H1 (cell line): ENCODE results near the gene KRT76. TPM values are rescaled to one million over a fixed set of nuclear protein-coding genes. Genes with fewer than 3 reads are reported as not detected.

Experiments used
- CTCF ChIA-PET: fragments of 300-600 bp; sonication (Branson Sonifier 250); formaldehyde crosslinking; loops from one replicate; lab custom pipeline; 2021; ENCODE audit not compliant: partially characterized antibody; lab: Charles Lee
- POLR2A ChIA-PET: fragments of 300-600 bp; sonication (Branson Sonifier 250); formaldehyde crosslinking; loops from one replicate; lab custom pipeline; 2021; ENCODE audit warnings: inconsistent platforms; ENCODE audit not compliant: partially characterized antibody; lab: Charles Lee
- DNase-seq, 2 experiments: peaks; one replicate each; pipeline versions ENCODE4 v3.0.0 to v3.0.0-alpha.2; 2010 to 2022; ENCODE audit warnings: low spot score in 2 of 2, low read depth in 1 of 2, mixed read lengths in 1 of 2
- FAIRE-seq: peaks from 2 replicates; lab custom pipeline; 2011; peaks lifted over from hg19 to GRCh38; lab: Jason Lieb, UNC
- H2AFZ ChIP-seq: 2 replicates; pipeline ENCODE4 v1.8.1; 2012; ENCODE audit warnings: low read length, inconsistent platforms
- H2AK5ac ChIP-seq: 2 replicates; pipeline ENCODE4 v1.6.1; 2013; ENCODE audit warnings: low read depth, low read length
- H2BK120ac ChIP-seq: replicated peaks from 2 replicates; pipeline ENCODE3; 2013; ENCODE audit warnings: low read depth, low read length, inconsistent platforms
- H2BK12ac ChIP-seq: 2 replicates; pipeline ENCODE4 v1.6.1; 2013; ENCODE audit warnings: low read depth, low read length
- H2BK15ac ChIP-seq: 2 replicates; pipeline ENCODE4 v1.6.1; 2013; ENCODE audit warnings: low read length
- H2BK20ac ChIP-seq: 2 replicates; pipeline ENCODE4 v1.6.1; 2013; ENCODE audit warnings: low read length
- H2BK5ac ChIP-seq: 2 replicates; pipeline ENCODE4 v1.6.1; 2013; ENCODE audit warnings: low read depth, low read length
- H3K14ac ChIP-seq: 2 replicates; pipeline ENCODE4 v1.6.1; 2013; ENCODE audit warnings: inconsistent platforms; ENCODE audit not compliant: insufficient read length
- H3K18ac ChIP-seq: 2 replicates; pipeline ENCODE4 v1.6.1; 2013; ENCODE audit warnings: low read length; ENCODE audit errors: extremely low read depth
- H3K23ac ChIP-seq: 2 replicates; pipeline ENCODE4 v1.6.1; 2013; ENCODE audit warnings: inconsistent platforms; ENCODE audit not compliant: insufficient read length
- H3K23me2 ChIP-seq: 2 replicates; pipeline ENCODE4 v1.6.1; 2013; ENCODE audit warnings: low read depth, low read length
- H3K27ac ChIP-seq: 2 replicates; pipeline ENCODE4 v1.6.1; 2011; ENCODE audit warnings: low read depth, low read length, inconsistent platforms
- H3K27me3 ChIP-seq, 4 experiments: replicated peaks in 1 of 4; 1 replicate in 1 of 4; 2 replicates in 3 of 4; pipeline versions ENCODE4 v1.6.1 to v1.8.1; 2011 to 2013; ENCODE audit warnings: low read length in 3 of 4, mild to moderate bottlenecking in 3 of 4, inconsistent platforms in 2 of 4, mixed read lengths in 2 of 4, moderate library complexity in 1 of 4; ENCODE audit not compliant: control insufficient read depth in 3 of 4, insufficient read depth in 3 of 4; ENCODE audit errors: extremely low read depth in 1 of 4
- H3K36me3 ChIP-seq, 4 experiments: 2 replicates each; pipeline versions ENCODE4 v1.6.1 to v1.8.1; 2011 to 2013; ENCODE audit warnings: mild to moderate bottlenecking in 4 of 4, low read length in 3 of 4, moderate library complexity in 2 of 4, control low read depth in 1 of 4, inconsistent platforms in 1 of 4; ENCODE audit not compliant: insufficient read depth in 4 of 4, control insufficient read depth in 2 of 4
- H3K4ac ChIP-seq: replicated peaks from 2 replicates; pipeline ENCODE3; 2013; ENCODE audit warnings: low read length, low read depth, mixed read lengths, inconsistent platforms; ENCODE audit not compliant: insufficient read length
- H3K4me1 ChIP-seq, 4 experiments: replicated peaks in 1 of 4; 1 replicate in 1 of 4; 2 replicates in 3 of 4; pipeline versions ENCODE4 v1.6.1 to v1.8.1; 2011 to 2013; ENCODE audit warnings: low read length in 3 of 4, inconsistent platforms in 2 of 4, mixed read lengths in 1 of 4; ENCODE audit not compliant: insufficient read depth in 4 of 4, control insufficient read depth in 3 of 4
- H3K4me2 ChIP-seq, 2 experiments: 2 replicates each; pipeline versions ENCODE4 v1.6.1 to v1.8.1; 2011 to 2013; ENCODE audit warnings: low read depth in 2 of 2, low read length in 2 of 2, control low read depth in 1 of 2, inconsistent platforms in 1 of 2, mild to moderate bottlenecking in 1 of 2; ENCODE audit not compliant: insufficient read depth in 1 of 2
- H3K4me3 ChIP-seq, 4 experiments: fragments of 200-600, 300-600 bp in 1 of 4; sonication (generic), shearing (Covaris generic), sonication (Bioruptor Twin) in 1 of 4; 2 replicates each; pipeline versions ENCODE4 v1.5.1 to v1.8.1; 2011 to 2016; ENCODE audit warnings: low read length in 4 of 4, low read depth in 3 of 4, control low read depth in 2 of 4, inconsistent platforms in 2 of 4, mild to moderate bottlenecking in 2 of 4, mixed read lengths in 1 of 4, moderate library complexity in 1 of 4; ENCODE audit not compliant: insufficient read depth in 2 of 4; ENCODE audit errors: extremely low read depth in 1 of 4
- H3K56ac ChIP-seq: replicated peaks from 2 replicates; pipeline ENCODE3; 2013; ENCODE audit warnings: low read depth, mild to moderate bottlenecking, mixed read lengths, low read length, inconsistent platforms; ENCODE audit not compliant: insufficient read length
- H3K79me1 ChIP-seq: 2 replicates; pipeline ENCODE4 v1.6.1; 2013; ENCODE audit warnings: low read depth, low read length, control low read depth
- H3K79me2 ChIP-seq, 2 experiments: 2 replicates each; pipeline versions ENCODE4 v1.6.1 to v1.8.1; 2012 to 2013; ENCODE audit warnings: low read length in 2 of 2, mild to moderate bottlenecking in 2 of 2, inconsistent platforms in 1 of 2; ENCODE audit not compliant: insufficient read depth in 2 of 2, control insufficient read depth in 1 of 2
- H3K9ac ChIP-seq, 4 experiments: replicated peaks in 1 of 4; 1 replicate in 1 of 4; 2 replicates in 3 of 4; pipeline versions ENCODE4 v1.6.1 to v1.8.1; 2011 to 2013; ENCODE audit warnings: low read depth in 3 of 4, low read length in 3 of 4, control low read depth in 2 of 4, mild to moderate bottlenecking in 2 of 4, moderate library complexity in 2 of 4, inconsistent platforms in 1 of 4; ENCODE audit errors: extremely low read depth in 1 of 4
- H3K9me3 ChIP-seq, 2 experiments: 2 replicates each; pipeline versions ENCODE4 v1.6.1 to v1.8.1; 2012 to 2013; ENCODE audit warnings: mild to moderate bottlenecking in 2 of 2, moderate library complexity in 2 of 2, control low read depth in 1 of 2, inconsistent platforms in 1 of 2, low read depth in 1 of 2, low read length in 1 of 2, mixed read lengths in 1 of 2; ENCODE audit not compliant: insufficient read depth in 2 of 2
- H4K20me1 ChIP-seq, 2 experiments: replicated peaks in 1 of 2; 2 replicates each; pipeline versions ENCODE3 to v1.8.1; 2011 to 2013; ENCODE audit warnings: inconsistent platforms in 2 of 2, low read length in 2 of 2, mild to moderate bottlenecking in 1 of 2; ENCODE audit not compliant: insufficient read depth in 2 of 2, control insufficient read depth in 1 of 2
- H4K5ac ChIP-seq: 2 replicates; pipeline ENCODE4 v1.6.1; 2013; ENCODE audit warnings: low read length, low read depth, mixed read lengths, inconsistent platforms; ENCODE audit not compliant: insufficient read length
- H4K8ac ChIP-seq: 2 replicates; pipeline ENCODE4 v1.8.0; 2013; ENCODE audit warnings: mild to moderate bottlenecking, moderate library complexity, low read length, inconsistent platforms; ENCODE audit not compliant: insufficient read depth; ENCODE audit errors: extremely low read depth
- H4K91ac ChIP-seq: replicated peaks from 2 replicates; pipeline ENCODE3; 2013; ENCODE audit warnings: low read length, mixed read lengths, inconsistent platforms; ENCODE audit not compliant: insufficient read length
- BCL11A ChIP-seq, 2 experiments: IDR thresholded peaks; one replicate each; pipeline ENCODE4 v1.6.1; 2011; ENCODE audit warnings: low read depth in 2 of 2, low read length in 2 of 2, mild to moderate bottlenecking in 2 of 2
- CBX5 ChIP-seq: fragments of 300-800, 300-1000 bp; sonication (generic); IDR thresholded peaks from 2 replicates; pipeline ENCODE4 v1.7.1; 2016; ENCODE audit warnings: antibody characterized with exemption, low read length, low read depth
- CEBPB ChIP-seq: IDR thresholded peaks from 2 replicates; pipeline ENCODE4 v1.6.1; 2012; ENCODE audit warnings: low read depth, low read length
- CHD2 ChIP-seq: IDR thresholded peaks from 2 replicates; pipeline ENCODE4 v1.6.1; 2012; ENCODE audit warnings: low read length, improper control_type of control experiment
- CTBP2 ChIP-seq: IDR thresholded peaks from 2 replicates; pipeline ENCODE4 v1.7.0; 2011; ENCODE audit warnings: borderline replicate concordance, mild to moderate bottlenecking, moderate library complexity, mixed read lengths, low read length; ENCODE audit not compliant: insufficient read depth, insufficient read length
- EZH2 ChIP-seq: fragments of 200-600 bp; sonication (generic); IDR thresholded peaks from 2 replicates; pipeline ENCODE4 v1.7.1; 2012; ENCODE audit warnings: low read depth, mild to moderate bottlenecking, moderate library complexity, low read length, inconsistent platforms; ENCODE audit not compliant: severe bottlenecking
- KDM4A ChIP-seq: IDR thresholded peaks from one replicate; pipeline ENCODE4 v1.7.1; 2012; ENCODE audit warnings: low read depth, mild to moderate bottlenecking, moderate library complexity, low read length, inconsistent platforms; ENCODE audit not compliant: severe bottlenecking
- KDM5A ChIP-seq: fragments of 200-600 bp; IDR thresholded peaks from 2 replicates; pipeline ENCODE4 v1.7.1; 2012; ENCODE audit warnings: mild to moderate bottlenecking, low read length, inconsistent platforms, mixed read lengths
- POU5F1 ChIP-seq: IDR thresholded peaks from 2 replicates; pipeline ENCODE4 v1.6.1; 2011; ENCODE audit warnings: low read depth, mild to moderate bottlenecking, low read length, moderate library complexity
- TAF7 ChIP-seq: optimal IDR thresholded peaks from 2 replicates; pipeline ENCODE3; 2011; ENCODE audit warnings: low read depth, mild to moderate bottlenecking, inconsistent platforms, low read length, moderate library complexity, borderline replicate concordance
- TEAD4 ChIP-seq: IDR thresholded peaks from 2 replicates; pipeline ENCODE4 v1.6.1; 2012; ENCODE audit warnings: low read depth, low read length, inconsistent platforms, mixed read lengths
- ZNF274 ChIP-seq: IDR thresholded peaks from 2 replicates; pipeline ENCODE4 v1.7.0; 2012; ENCODE audit warnings: low read length, borderline replicate concordance; ENCODE audit errors: extremely low read depth
- WGBS, 2 experiments: shearing (Covaris generic) in 1 of 2; methylation state at CpG; one replicate each; pipeline versions ENCODE4 v1.1.6 to v1.1.7; 2013 to 2015; ENCODE audit warnings: low lambda C conversion rate in 2 of 2, mixed read lengths in 2 of 2, inconsistent platforms in 1 of 2, low coverage in 1 of 2, missing lambda C conversion rate in 1 of 2; ENCODE audit not compliant: insufficient replicate concordance in 2 of 2, insufficient coverage in 1 of 2, insufficient read length in 1 of 2; ENCODE audit errors: extremely low coverage in 1 of 2, missing lambda C conversion rate in 1 of 2; 5-methylcytosine and 5-hydroxymethylcytosine counted together
- polyA plus RNA-seq, 7 experiments: library from polyadenylated mRNA; depleted of rRNA in 3 of 7; stranded (reverse) in 5 of 7; unstranded in 2 of 7; fragments of >200 nt in 5 of 7; fragments of 200-250 nt in 2 of 7; gene quantifications; 1 replicate in 5 of 7; 2 replicates in 1 of 7; 4 replicates in 1 of 7; pipeline versions ENCODE4 v1.2.1 to v1.2.3, GENCODE V29; 2011 to 2013; ENCODE audit warnings: missing spikeins in 2 of 7, mixed read lengths in 2 of 7
- total RNA-seq: library from RNA; stranded (reverse); fragmentation: NEBNext Ultra II Directional; extraction: Animal tissue kit (Norgen Biotek cat#: 25700); gene quantifications from 2 replicates; pipeline ENCODE4 v1.2.1, GENCODE V29; 2021
- TF ChIP-seq, protein P1 (sequence below), 3 experiments: IDR thresholded peaks; 1 replicate in 2 of 3; 2 replicates in 1 of 3; pipeline versions ENCODE4 v1.5.1 to v1.6.1; 2011; ENCODE audit warnings: low read length in 3 of 3, mild to moderate bottlenecking in 3 of 3, inconsistent platforms in 2 of 3, low read depth in 1 of 3, moderate library complexity in 1 of 3; ENCODE audit not compliant: insufficient read depth in 1 of 3; ENCODE audit errors: control extremely low read depth in 1 of 3

The KRT76 gene
- total and polyA plus RNA-seq, 2 of the 8 experiments (the other 6 are each of a cell fraction or from before 2014, with no cell fraction given), result not detected

DNA sequence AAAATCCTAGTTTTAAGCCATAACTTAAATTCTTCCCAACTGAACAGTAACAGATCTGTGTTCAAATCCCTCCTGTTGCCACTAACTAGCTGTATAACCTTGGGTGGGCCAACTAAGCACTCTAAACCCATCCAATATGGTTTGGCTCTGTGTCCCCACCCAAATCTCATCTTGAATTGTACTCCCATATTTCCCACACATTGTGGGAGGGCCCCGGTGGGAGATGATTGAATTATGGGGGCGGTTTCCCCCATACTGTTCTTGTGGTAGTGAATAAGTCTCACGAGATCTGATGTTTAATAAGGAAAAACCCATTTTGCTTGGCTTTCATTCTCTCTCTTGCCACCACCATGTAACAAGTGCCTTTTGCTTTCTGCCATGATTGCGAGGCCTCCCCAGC lies 38.0 kb upstream of the KRT76 start:
- Histone ChIP-seq H2AK5ac (no peak overlapping the region), H3K79me1 (no peaks in the 10 kb centered on the region), H3K4me1 (no peaks in the 10 kb centered on the region), H2BK12ac (no peak overlapping the region), H3K27ac (no peak overlapping the region), H4K91ac (no peak overlapping the region), H3K23ac (no peak overlapping the region), H4K5ac (no peak overlapping the region), H2AFZ (no peak overlapping the region), H2BK15ac (no peak overlapping the region), H3K9ac (no peak overlapping the region), H3K4ac (no peak overlapping the region), H3K4me2 (no peak overlapping the region), H3K36me3 (no peaks in the 10 kb centered on the region), H4K8ac (no peak overlapping the region), H3K14ac (no peak overlapping the region), H3K4me3 (no peak overlapping the region), H2BK120ac (no peak overlapping the region), H3K18ac (no peak overlapping the region), H3K23me2 (no peaks in the 10 kb centered on the region), H3K27me3 (no peaks in the 10 kb centered on the region), H3K79me2 (no peaks in the 10 kb centered on the region), H3K9me3 (no peaks in the 10 kb centered on the region), H2BK20ac (no peak overlapping the region), H2BK5ac (no peak overlapping the region), H3K56ac (no peak overlapping the region), H4K20me1 (no peaks in the 10 kb centered on the region)
- CTCF ChIA-PET, result no interaction called here
- FAIRE-seq (no peak), DNase-seq (no peak)
- POLR2A ChIA-PET, result no interaction called here
- WGBS, 2 experiments, result 76% methylated on average over 4 of the region's 4 CpGs; no CpG with 5 or more reads in 1 of the 2 experiments
- TF ChIP-seq POU5F1 (no peak), EZH2 (no peak), BCL11A (IDR thresholded peaks at IDR 0.05; ENCODE audit: low read depth in 2 of 2, low read length in 2 of 2) (no peak), TEAD4 (no peak), CBX5 (no peak), CHD2 (no peak), TAF7 (no peak), CEBPB (no peak), KDM5A (no peak), ZNF274 (no peak), KDM4A (no peak), CTBP2 (no peak)
- TF ChIP-seq, protein P1, sequence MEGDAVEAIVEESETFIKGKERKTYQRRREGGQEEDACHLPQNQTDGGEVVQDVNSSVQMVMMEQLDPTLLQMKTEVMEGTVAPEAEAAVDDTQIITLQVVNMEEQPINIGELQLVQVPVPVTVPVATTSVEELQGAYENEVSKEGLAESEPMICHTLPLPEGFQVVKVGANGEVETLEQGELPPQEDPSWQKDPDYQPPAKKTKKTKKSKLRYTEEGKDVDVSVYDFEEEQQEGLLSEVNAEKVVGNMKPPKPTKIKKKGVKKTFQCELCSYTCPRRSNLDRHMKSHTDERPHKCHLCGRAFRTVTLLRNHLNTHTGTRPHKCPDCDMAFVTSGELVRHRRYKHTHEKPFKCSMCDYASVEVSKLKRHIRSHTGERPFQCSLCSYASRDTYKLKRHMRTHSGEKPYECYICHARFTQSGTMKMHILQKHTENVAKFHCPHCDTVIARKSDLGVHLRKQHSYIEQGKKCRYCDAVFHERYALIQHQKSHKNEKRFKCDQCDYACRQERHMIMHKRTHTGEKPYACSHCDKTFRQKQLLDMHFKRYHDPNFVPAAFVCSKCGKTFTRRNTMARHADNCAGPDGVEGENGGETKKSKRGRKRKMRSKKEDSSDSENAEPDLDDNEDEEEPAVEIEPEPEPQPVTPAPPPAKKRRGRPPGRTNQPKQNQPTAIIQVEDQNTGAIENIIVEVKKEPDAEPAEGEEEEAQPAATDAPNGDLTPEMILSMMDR (IDR thresholded peaks at IDR 0.05; ENCODE audit: control extremely low read depth in 1 of 3, insufficient read depth in 1 of 3, low read depth in 1 of 3, low read length in 3 of 3), result no peak
